Activated T-cell treated with anti-CD3 and anti-CD28 coated beads, Interleukin-2, amount 50 U/mL, for 72 hours (primary cell): ENCODE data around the gene RXFP2. TPM values are rescaled to one million over a fixed set of nuclear protein-coding genes. Genes with fewer than 3 reads are reported as not detected.

Source experiments
- ATAC-seq, 2 donors: fragments of 150-1000 bp; cut with Tn5 transposase; replicated peaks in 1 of 2; 2 replicates each; pipeline ENCODE4 v1.10.0; 2021; ENCODE audit warnings: moderate library complexity in 2 of 2, mild to moderate bottlenecking in 1 of 2
- DNase-seq, 2 donors: peaks; one replicate each; pipeline ENCODE4 v3.0.0; 2021 to 2022; ENCODE audit warnings: mixed read lengths in 1 of 2
- H3K27ac Mint-ChIP-seq: one replicate; pipeline ENCODE4 v1.8.0; 2022; ENCODE audit warnings: mild to moderate bottlenecking, moderate library complexity, mixed read lengths
- H3K27me3 Mint-ChIP-seq: one replicate; pipeline ENCODE4 v1.8.0; 2022; ENCODE audit warnings: low read depth, mixed read lengths
- H3K36me3 Mint-ChIP-seq, 2 donors: one replicate each; pipeline ENCODE4 v1.8.0; 2022; ENCODE audit warnings: mixed read lengths in 2 of 2, mild to moderate bottlenecking in 1 of 2; ENCODE audit not compliant: insufficient read depth in 2 of 2
- H3K4me1 Mint-ChIP-seq: one replicate; pipeline ENCODE4 v1.8.0; 2022; ENCODE audit warnings: low read depth, mixed read lengths
- H3K4me3 Mint-ChIP-seq, 2 donors: one replicate each; pipeline ENCODE4 v1.8.0; 2022; ENCODE audit warnings: mild to moderate bottlenecking in 2 of 2, mixed read lengths in 2 of 2, moderate library complexity in 2 of 2
- H3K9me3 Mint-ChIP-seq, 2 donors: one replicate each; pipeline ENCODE4 v1.8.0; 2022; ENCODE audit warnings: mixed read lengths in 2 of 2
- total RNA-seq, 2 donors: library from RNA; stranded (reverse); gene quantifications; one replicate each; pipeline ENCODE4 v1.2.3, GENCODE V29; 2022

RXFP2 gene, protein sequence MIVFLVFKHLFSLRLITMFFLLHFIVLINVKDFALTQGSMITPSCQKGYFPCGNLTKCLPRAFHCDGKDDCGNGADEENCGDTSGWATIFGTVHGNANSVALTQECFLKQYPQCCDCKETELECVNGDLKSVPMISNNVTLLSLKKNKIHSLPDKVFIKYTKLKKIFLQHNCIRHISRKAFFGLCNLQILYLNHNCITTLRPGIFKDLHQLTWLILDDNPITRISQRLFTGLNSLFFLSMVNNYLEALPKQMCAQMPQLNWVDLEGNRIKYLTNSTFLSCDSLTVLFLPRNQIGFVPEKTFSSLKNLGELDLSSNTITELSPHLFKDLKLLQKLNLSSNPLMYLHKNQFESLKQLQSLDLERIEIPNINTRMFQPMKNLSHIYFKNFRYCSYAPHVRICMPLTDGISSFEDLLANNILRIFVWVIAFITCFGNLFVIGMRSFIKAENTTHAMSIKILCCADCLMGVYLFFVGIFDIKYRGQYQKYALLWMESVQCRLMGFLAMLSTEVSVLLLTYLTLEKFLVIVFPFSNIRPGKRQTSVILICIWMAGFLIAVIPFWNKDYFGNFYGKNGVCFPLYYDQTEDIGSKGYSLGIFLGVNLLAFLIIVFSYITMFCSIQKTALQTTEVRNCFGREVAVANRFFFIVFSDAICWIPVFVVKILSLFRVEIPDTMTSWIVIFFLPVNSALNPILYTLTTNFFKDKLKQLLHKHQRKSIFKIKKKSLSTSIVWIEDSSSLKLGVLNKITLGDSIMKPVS
- not detected for total RNA-seq

DNA sequence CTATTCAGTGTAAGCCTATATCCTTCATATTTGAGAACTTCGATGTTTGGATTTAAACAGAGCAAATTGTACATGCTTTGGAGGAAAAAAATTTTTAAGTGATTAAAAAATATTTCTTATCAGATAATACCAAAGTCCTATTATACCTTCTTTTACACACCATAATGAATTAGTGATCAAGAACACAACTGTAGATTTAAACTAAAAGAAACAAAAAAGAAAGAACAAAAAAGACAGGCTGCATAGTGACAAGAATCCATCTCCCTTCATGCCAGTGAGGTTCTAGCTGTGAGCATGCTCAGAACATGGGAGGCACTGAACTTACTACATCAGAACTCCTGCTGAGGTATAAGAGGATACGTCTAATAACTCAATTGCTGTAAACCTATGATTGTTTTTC, at the start of gene RXFP2:
RXFP2 (plus strand) TSS at position 301 of the 400 bp plus-strand sequence; CDS start at position 388, 87 bp downstream.
- Mint-ChIP-seq H3K4me1 (peaks cover 5% of the 10 kb centered on the region), H3K9me3 (no peaks in the 10 kb centered on the region), H3K27ac (no peak within 1 kb of the TSS), H3K4me3 (no peak within 1 kb of the TSS), H3K27me3 (peaks cover 22% of the 10 kb centered on the region), H3K36me3 (no peaks in the 10 kb centered on the region)
- ATAC-seq = no peak
- no peak for DNase-seq

DNA sequence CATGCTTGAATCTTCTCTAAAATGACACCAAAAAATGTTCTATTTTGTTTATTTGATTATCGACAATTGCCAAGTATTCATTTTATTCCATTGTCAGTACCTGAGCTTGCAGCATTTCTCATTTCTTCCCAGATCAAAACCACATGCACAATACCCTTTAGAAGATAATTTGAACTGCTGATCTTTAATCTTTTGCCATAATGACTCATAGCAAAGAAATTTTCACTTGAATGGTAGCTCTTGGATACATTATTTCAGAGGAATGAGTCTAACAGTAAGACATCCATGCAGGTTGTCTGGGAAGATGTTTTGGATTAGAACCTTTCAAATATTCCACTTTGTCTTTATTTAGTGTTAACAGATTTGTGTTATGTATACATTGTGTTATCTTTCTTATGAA, 42.0 kb upstream of the RXFP2 start:
- Mint-ChIP-seq H3K27me3 (peaks cover 6% of the 10 kb centered on the region), H3K4me3 (no peak overlapping the region), H3K4me1 (no peaks in the 10 kb centered on the region), H3K27ac (no peak overlapping the region), H3K9me3 (peaks cover 6 to 9% of the 10 kb centered on the region in 2 donors), H3K36me3 (peaks cover 0 to 2% of the 10 kb centered on the region in 2 donors)
- DNase-seq = no peak
- no peak for ATAC-seq

DNA sequence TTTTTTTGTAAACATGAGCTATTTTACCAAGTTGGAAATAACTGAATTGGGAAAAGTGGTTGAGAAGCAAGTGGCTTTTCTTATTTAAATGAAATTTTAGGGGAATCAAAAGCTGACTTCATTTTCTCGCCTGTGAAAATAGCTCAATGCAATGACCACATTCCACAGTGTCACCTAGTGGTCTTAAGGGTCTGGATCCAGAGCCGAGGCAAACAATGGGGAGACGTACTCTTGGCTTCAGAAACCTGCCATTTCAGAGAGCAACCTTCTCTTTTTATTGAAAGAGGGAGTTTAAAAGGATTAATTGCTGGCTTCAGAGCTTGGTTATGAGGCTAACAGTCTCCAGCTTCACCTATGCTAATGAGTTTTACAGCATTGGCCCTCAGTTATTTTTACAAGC, 39.7 kb upstream of the RXFP2 start:
- H3K27ac Mint-ChIP-seq = no peak overlapping the region
- DNase-seq = no peak
- peaks cover 6% of the 10 kb centered on the region in 2 donors for H3K9me3 Mint-ChIP-seq
- peaks cover 6% of the 10 kb centered on the region for H3K27me3 Mint-ChIP-seq
- no peaks in the 10 kb centered on the region for H3K4me1 Mint-ChIP-seq
- H3K36me3 Mint-ChIP-seq = peaks cover 0 to 2% of the 10 kb centered on the region in 2 donors
- H3K4me3 Mint-ChIP-seq = no peak overlapping the region
- no peak for ATAC-seq

DNA sequence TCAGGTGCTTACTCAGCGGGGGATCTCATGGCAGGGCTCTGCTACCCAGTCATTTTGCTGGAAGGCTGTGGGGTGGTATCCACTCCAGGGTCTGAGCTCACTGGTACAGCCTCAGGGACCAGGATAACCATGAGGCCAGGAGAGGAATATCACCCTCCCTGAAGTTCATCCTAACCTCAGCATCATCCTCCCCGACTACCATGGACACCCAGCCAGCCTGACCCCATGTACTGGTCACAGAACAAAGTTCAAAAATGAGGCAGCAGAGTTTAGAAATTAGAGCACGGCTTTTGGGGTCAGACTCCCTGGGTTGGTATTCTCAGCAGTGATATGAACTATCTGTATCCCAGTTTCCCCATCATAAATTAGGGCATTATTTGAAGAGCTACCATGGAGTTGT, 35.5 kb upstream of the RXFP2 start:
- Mint-ChIP-seq H3K9me3 (peaks cover 3 to 4% of the 10 kb centered on the region in 2 donors), H3K4me1 (no peaks in the 10 kb centered on the region), H3K27me3 (peaks cover 13% of the 10 kb centered on the region), H3K4me3 (no peak overlapping the region), H3K36me3 (no peaks in the 10 kb centered on the region), H3K27ac (no peak overlapping the region)
- no peak for DNase-seq
- ATAC-seq = no peak

DNA sequence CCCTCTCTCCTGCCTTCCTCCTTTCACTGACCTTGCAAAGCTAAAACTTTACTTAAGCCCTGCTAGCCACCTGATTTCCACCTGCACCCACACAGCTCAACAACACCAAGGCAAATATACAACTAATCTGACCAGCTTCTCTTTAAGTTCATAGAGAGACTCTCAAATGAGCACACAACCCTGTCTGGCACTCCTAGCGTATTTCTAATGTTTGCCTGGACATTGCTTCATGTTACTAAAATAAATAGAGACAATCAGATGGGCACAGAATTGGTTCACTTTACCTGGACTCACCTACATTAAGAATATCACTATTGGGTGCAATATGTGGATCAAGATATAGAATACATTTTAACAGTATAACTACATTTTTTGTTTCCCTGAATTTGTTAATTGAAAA, 33.2 kb upstream of the RXFP2 start:
- H3K4me3 Mint-ChIP-seq = no peak overlapping the region
- no peaks in the 10 kb centered on the region for H3K36me3 Mint-ChIP-seq
- ATAC-seq (no peak), DNase-seq (no peak)
- H3K4me1 Mint-ChIP-seq = no peaks in the 10 kb centered on the region
- H3K27ac Mint-ChIP-seq = no peak overlapping the region
- H3K27me3 Mint-ChIP-seq = peaks cover 9% of the 10 kb centered on the region
- H3K9me3 Mint-ChIP-seq = peaks cover 0 to 2% of the 10 kb centered on the region in 2 donors

DNA sequence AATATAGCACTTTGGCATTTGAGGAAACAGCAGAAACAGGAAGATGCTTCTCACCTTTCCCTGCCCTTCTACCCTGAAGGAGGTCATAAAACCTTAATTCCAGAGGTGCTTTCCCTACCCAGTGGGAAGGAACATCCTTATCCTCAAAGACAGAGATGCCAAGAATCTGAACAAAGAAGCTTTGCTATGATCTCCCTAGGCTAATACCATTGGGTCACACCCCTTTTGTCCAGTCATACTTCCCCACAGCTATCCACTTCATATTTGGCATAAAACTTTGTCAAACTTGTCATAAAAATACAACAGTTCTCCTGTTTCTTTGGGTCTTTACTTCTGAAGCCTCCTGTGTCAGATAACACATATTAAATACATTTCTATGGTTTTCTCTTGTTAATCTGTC, 21.7 kb upstream of the RXFP2 start:
- Mint-ChIP-seq H3K4me3 (no peak overlapping the region), H3K36me3 (peaks cover 0 to 2% of the 10 kb centered on the region in 2 donors), H3K9me3 (peaks cover 0 to 2% of the 10 kb centered on the region in 2 donors), H3K27ac (no peak overlapping the region), H3K27me3 (no peaks in the 10 kb centered on the region), H3K4me1 (no peaks in the 10 kb centered on the region)
- ATAC-seq (no peak), DNase-seq (no peak)

DNA sequence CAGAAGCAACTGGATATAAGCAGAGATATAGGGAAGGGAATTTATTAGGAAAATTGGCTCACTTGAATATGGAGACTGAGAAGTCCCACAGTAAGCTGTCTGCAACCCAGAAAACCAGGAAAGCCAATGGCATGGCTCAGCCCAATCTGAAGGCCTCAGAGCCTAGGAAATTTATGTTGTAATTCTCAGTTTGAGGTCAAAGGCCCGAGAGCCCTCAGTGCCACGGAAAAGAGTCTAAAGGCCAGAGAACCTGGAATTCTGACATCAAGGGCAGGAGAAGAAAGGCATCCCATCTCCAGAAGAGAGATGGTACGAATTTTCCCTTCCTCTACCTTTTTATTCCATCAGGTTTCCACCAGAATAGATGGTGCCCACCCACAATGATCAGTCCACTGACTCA, 20.1 kb upstream of the RXFP2 start:
- DNase-seq (no peak), ATAC-seq (no peak)
- Mint-ChIP-seq H3K9me3 (peaks cover 0 to 2% of the 10 kb centered on the region in 2 donors), H3K4me1 (no peaks in the 10 kb centered on the region), H3K27me3 (no peaks in the 10 kb centered on the region), H3K36me3 (peaks cover 0 to 2% of the 10 kb centered on the region in 2 donors), H3K27ac (no peak overlapping the region), H3K4me3 (no peak overlapping the region)

DNA sequence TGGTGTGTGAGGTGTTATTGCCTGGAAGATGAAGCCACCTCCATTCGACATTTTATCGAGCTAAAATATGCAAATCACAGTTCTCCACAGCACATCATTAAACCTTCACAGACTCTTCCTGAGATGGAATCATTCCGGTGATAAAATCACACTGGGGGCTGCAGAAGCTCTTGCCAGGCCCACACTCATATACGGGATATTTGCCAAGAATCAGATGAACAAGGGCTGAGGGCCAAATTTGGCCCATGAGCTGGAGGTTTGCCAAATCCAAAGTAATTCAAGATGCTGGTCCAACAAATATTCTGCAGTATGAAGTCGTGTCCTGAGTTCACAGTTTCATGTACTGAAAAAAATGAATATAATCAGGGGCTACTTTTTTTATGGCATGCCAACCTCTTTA, 16.7 kb upstream of the RXFP2 start:
- H3K27me3 Mint-ChIP-seq = no peaks in the 10 kb centered on the region
- no peaks in the 10 kb centered on the region for H3K4me1 Mint-ChIP-seq
- peaks cover 0 to 2% of the 10 kb centered on the region in 2 donors for H3K9me3 Mint-ChIP-seq
- H3K36me3 Mint-ChIP-seq = peaks cover 0 to 2% of the 10 kb centered on the region in 2 donors
- H3K27ac Mint-ChIP-seq = no peak overlapping the region
- DNase-seq (no peak), ATAC-seq (no peak)
- H3K4me3 Mint-ChIP-seq = no peak overlapping the region

DNA sequence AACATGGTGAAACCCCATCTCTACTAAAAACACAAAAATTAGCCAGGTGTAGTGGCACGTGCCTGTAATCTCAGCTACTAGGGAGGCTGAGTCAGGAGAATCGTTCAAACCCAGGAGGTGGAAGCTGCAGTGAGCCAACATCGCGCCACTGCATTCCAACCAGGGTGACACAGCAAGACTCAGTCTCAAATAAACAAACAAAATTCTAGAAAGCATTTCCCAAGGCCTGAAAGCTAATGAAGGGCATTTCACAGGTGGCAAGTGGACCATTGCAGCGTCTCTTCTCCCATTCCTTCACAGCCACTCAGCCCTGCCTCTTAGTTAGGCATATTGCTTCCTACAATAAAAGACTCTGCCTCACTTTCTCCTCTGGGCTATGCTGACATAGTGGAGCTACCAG, 13.5 kb upstream of the RXFP2 start:
- Mint-ChIP-seq H3K27me3 (no peaks in the 10 kb centered on the region), H3K4me3 (no peak overlapping the region), H3K36me3 (peaks cover 0 to 2% of the 10 kb centered on the region in 2 donors), H3K4me1 (no peaks in the 10 kb centered on the region), H3K9me3 (peaks cover 0 to 2% of the 10 kb centered on the region in 2 donors), H3K27ac (no peak overlapping the region)
- ATAC-seq = no peak
- DNase-seq = no peak

DNA sequence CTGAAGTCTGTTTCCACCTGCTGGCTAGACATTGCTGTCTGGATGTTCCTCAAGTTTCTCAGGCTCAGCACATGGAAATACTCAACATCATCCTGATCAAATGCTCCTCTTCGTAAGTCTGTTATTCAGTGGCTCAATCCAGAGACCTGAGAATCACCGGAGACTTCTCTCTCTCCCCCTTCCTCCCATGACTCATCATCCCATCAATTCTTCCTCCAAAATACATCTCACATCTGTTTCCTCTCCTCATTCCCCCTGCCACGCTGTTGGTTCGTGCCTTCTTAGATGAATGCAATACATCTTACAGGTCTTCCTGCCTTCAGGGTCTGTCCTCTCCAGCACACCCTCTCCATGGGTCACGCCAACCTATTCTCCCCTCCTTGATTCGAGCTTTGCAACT, 7.4 kb upstream of the RXFP2 start:
- no peak overlapping the region for H3K27ac Mint-ChIP-seq

DNA sequence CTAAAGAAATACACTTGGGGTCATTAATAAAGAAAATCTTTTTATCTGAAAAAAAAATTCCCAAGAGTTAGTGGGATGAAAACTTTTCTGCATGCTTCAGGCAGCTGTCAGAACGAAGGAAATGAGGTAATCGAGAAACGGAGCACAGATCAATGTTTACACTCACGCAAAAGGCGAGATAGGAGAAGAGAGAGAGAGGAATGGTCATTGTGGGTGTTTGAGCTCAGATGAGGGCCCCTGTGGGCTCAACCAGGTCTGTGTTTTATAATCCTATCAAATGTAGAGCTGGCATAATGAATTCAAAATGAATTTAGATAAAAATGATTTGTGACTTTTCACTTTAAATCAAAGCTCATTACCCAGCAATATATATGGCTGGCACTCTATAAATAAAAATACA, 6.3 kb upstream of the RXFP2 start:
- Mint-ChIP-seq H3K36me3 (no peaks in the 10 kb centered on the region), H3K27ac (no peak overlapping the region), H3K9me3 (no peaks in the 10 kb centered on the region), H3K4me1 (no peaks in the 10 kb centered on the region), H3K4me3 (peak overlapping the region in 1 of 2 donors; percentile 4), H3K27me3 (peaks cover 20% of the 10 kb centered on the region)
- ATAC-seq = no peak
- no peak for DNase-seq

More for the DNA sequence above, 7.4 kb upstream of the RXFP2 start:
- ATAC-seq (no peak), DNase-seq (no peak)
- peaks cover 20% of the 10 kb centered on the region for H3K27me3 Mint-ChIP-seq
- H3K9me3 Mint-ChIP-seq = no peaks in the 10 kb centered on the region
- H3K36me3 Mint-ChIP-seq = no peaks in the 10 kb centered on the region
- no peak overlapping the region for H3K4me3 Mint-ChIP-seq
- no peaks in the 10 kb centered on the region for H3K4me1 Mint-ChIP-seq

DNA sequence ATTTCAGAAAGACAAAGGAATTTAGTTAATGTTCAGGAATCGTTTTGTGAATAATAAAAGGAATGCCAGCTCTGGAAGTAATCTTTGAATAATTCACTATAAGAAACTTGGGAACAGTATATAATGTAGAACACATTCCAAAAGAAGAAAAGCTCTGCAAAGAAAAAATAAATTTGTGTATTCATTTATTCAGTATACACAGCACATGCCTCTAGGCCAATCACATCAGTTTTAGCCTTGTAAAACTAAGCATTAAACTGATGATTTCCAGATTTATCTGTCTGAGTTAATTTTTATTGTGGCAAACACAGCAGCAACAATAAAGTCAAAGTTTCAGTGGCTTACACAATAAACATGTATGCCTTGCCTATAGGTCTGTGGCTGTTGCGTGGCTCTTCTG, 5.7 kb upstream of the RXFP2 start:
- H3K9me3 Mint-ChIP-seq = no peaks in the 10 kb centered on the region
- no peaks in the 10 kb centered on the region for H3K36me3 Mint-ChIP-seq
- no peak overlapping the region for H3K4me3 Mint-ChIP-seq
- H3K27ac Mint-ChIP-seq = no peak overlapping the region
- ATAC-seq = no peak
- no peaks in the 10 kb centered on the region for H3K4me1 Mint-ChIP-seq
- H3K27me3 Mint-ChIP-seq = peaks cover 22% of the 10 kb centered on the region
- DNase-seq = no peak

DNA sequence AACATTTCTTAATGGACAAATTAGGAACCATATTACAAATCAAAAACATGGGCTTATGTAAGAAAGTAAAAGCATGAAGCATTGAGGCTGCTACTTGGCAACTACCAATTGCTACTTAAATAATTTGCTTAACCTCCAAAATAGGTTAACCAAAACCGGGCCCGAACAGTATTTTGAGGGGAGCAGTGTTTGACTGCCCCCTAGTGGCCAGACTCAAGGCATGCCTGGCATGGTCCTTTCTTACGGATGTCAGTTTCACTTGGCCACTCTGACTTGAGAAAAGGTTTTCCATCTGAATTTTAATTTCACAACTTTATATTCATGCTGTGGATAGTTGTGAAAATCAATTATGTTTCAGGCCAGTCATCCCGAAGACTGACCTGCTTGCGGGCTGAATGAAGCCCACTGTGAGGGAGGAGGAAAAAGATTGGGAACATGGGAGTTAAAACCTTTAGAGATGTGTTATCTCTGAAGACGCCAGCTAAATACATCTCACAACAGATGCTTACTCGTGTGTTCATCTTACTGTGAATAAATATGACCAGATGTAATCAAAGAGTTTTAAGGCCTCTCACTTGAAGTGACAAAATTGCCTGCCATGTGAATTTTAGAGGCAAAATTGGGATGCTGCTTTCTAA, 2.9 kb downstream of the RXFP2 start:
- no peaks in the 10 kb centered on the region for H3K9me3 Mint-ChIP-seq
- H3K4me1 Mint-ChIP-seq = peaks cover 5% of the 10 kb centered on the region
- peak overlapping the region in 1 of 2 donors; percentile 69 for H3K4me3 Mint-ChIP-seq
- DNase-seq (peak; percentile 55 to 68), ATAC-seq (peak; percentile 54 to 59)
- H3K27me3 Mint-ChIP-seq = peaks cover 22% of the 10 kb centered on the region
- H3K27ac Mint-ChIP-seq = no peak overlapping the region
- H3K36me3 Mint-ChIP-seq = no peaks in the 10 kb centered on the region
